ENCODE results near the gene NAPA.

The NAPA gene

GRCh38 chr19:47538812-47539211, 23.9 kb upstream of the NAPA start:
- H3K4me3 Mint-ChIP-seq = no peak overlapping the region
- H3K27ac Mint-ChIP-seq = no peak overlapping the region
- no peak for DNase-seq
- H3K9me3 Mint-ChIP-seq = no peaks in the 10 kb centered on the region
- peaks cover 20% of the 10 kb centered on the region for H3K4me1 Mint-ChIP-seq (ENCODE audit: low read depth)
- H3K27me3 Mint-ChIP-seq = peaks cover 2% of the 10 kb centered on the region
- no peaks in the 10 kb centered on the region for H3K36me3 Mint-ChIP-seq (ENCODE audit: low read depth)

- H3K4me3 Mint-ChIP-seq = no peak overlapping the region
- no peaks in the 10 kb centered on the region for H3K9me3 Mint-ChIP-seq
- no peak for DNase-seq
- H3K4me1 Mint-ChIP-seq (ENCODE audit: low read depth) = peaks cover 20% of the 10 kb centered on the region
- H3K27ac Mint-ChIP-seq = no peak overlapping the region
- H3K36me3 Mint-ChIP-seq (ENCODE audit: low read depth) = no peaks in the 10 kb centered on the region
- H3K27me3 Mint-ChIP-seq = no peaks in the 10 kb centered on the region
Observed at GRCh38 chr19:47537493-47537892, 22.6 kb upstream of the NAPA start.

GRCh38 chr19:47534628-47535027, 19.8 kb upstream of the NAPA start:
- H3K27ac Mint-ChIP-seq = no peak overlapping the region
- DNase-seq = no peak
- peaks cover under 1% of the 10 kb centered on the region for H3K4me1 Mint-ChIP-seq (ENCODE audit: low read depth)
- H3K36me3 Mint-ChIP-seq (ENCODE audit: low read depth) = no peaks in the 10 kb centered on the region
- no peak overlapping the region for H3K4me3 Mint-ChIP-seq
- no peaks in the 10 kb centered on the region for H3K9me3 Mint-ChIP-seq
- no peaks in the 10 kb centered on the region for H3K27me3 Mint-ChIP-seq

GRCh38 chr19:47531640-47532387, 17.0 kb upstream of the NAPA start:
- Mint-ChIP-seq H3K4me3 (no peak overlapping the region), H3K36me3 (ENCODE audit: low read depth) (no peaks in the 10 kb centered on the region), H3K4me1 (ENCODE audit: low read depth) (no peaks in the 10 kb centered on the region), H3K27ac (no peak overlapping the region), H3K27me3 (no peaks in the 10 kb centered on the region), H3K9me3 (no peaks in the 10 kb centered on the region)
- no peak for DNase-seq

GRCh38 chr19:47529018-47529742, 14.3 kb upstream of the NAPA start:
- H3K4me1 Mint-ChIP-seq (ENCODE audit: low read depth) = no peaks in the 10 kb centered on the region

GRCh38 chr19:47526798-47527197, 11.9 kb upstream of the NAPA start:
- H3K4me3 Mint-ChIP-seq = no peak overlapping the region
- peaks cover 5% of the 10 kb centered on the region for H3K4me1 Mint-ChIP-seq (ENCODE audit: low read depth)
- no peaks in the 10 kb centered on the region for H3K9me3 Mint-ChIP-seq
- peaks cover 4% of the 10 kb centered on the region for H3K27me3 Mint-ChIP-seq
- DNase-seq = no peak
- H3K27ac Mint-ChIP-seq = no peak overlapping the region
- no peaks in the 10 kb centered on the region for H3K36me3 Mint-ChIP-seq (ENCODE audit: low read depth)

More at GRCh38 chr19:47529018-47529742, 14.3 kb upstream of the NAPA start:
- DNase-seq = no peak
- Mint-ChIP-seq H3K9me3 (no peaks in the 10 kb centered on the region), H3K4me3 (no peak overlapping the region), H3K27ac (no peak overlapping the region), H3K27me3 (no peaks in the 10 kb centered on the region), H3K36me3 (ENCODE audit: low read depth) (no peaks in the 10 kb centered on the region)

- Mint-ChIP-seq H3K4me3 (no peak overlapping the region), H3K9me3 (no peaks in the 10 kb centered on the region), H3K4me1 (ENCODE audit: low read depth) (peaks cover 24% of the 10 kb centered on the region), H3K36me3 (ENCODE audit: low read depth) (no peaks in the 10 kb centered on the region), H3K27ac (no peak overlapping the region), H3K27me3 (peaks cover 8% of the 10 kb centered on the region)
- DNase-seq = no peak
Observed at GRCh38 chr19:47523473-47523872, 8.6 kb upstream of the NAPA start.

- Mint-ChIP-seq H3K4me1 (ENCODE audit: low read depth) (peaks cover 41% of the 10 kb centered on the region), H3K9me3 (no peaks in the 10 kb centered on the region), H3K27ac (no peak overlapping the region), H3K27me3 (peaks cover 8% of the 10 kb centered on the region), H3K4me3 (no peak overlapping the region), H3K36me3 (ENCODE audit: low read depth) (no peaks in the 10 kb centered on the region)
- no peak for DNase-seq
Observed at GRCh38 chr19:47521473-47522180, 6.8 kb upstream of the NAPA start.

GRCh38 chr19:47520839-47521238, 6.0 kb upstream of the NAPA start:
- no peak for DNase-seq
- Mint-ChIP-seq H3K4me3 (no peak overlapping the region), H3K9me3 (no peaks in the 10 kb centered on the region), H3K27me3 (peaks cover 8% of the 10 kb centered on the region), H3K27ac (no peak overlapping the region), H3K4me1 (ENCODE audit: low read depth) (peaks cover 49% of the 10 kb centered on the region), H3K36me3 (ENCODE audit: low read depth) (no peaks in the 10 kb centered on the region)

- Mint-ChIP-seq H3K4me1 (ENCODE audit: low read depth) (peaks cover 54% of the 10 kb centered on the region), H3K27ac (no peak overlapping the region), H3K36me3 (ENCODE audit: low read depth) (no peaks in the 10 kb centered on the region), H3K9me3 (no peaks in the 10 kb centered on the region), H3K27me3 (peaks cover 8% of the 10 kb centered on the region), H3K4me3 (no peak overlapping the region)
- no peak for DNase-seq
Observed at GRCh38 chr19:47520343-47520806, 5.5 kb upstream of the NAPA start.

- H3K27me3 Mint-ChIP-seq = peaks cover 8% of the 10 kb centered on the region
- H3K36me3 Mint-ChIP-seq (ENCODE audit: low read depth) = peaks cover 10% of the 10 kb centered on the region
- H3K4me1 Mint-ChIP-seq (ENCODE audit: low read depth) = peaks cover 60% of the 10 kb centered on the region
- no peak for DNase-seq
- H3K4me3 Mint-ChIP-seq = no peak overlapping the region
- no peak overlapping the region for H3K27ac Mint-ChIP-seq
- H3K9me3 Mint-ChIP-seq = no peaks in the 10 kb centered on the region
Observed at GRCh38 chr19:47518854-47519253, 4.0 kb upstream of the NAPA start.

GRCh38 chr19:47518139-47518538, 3.3 kb upstream of the NAPA start:
- peak; percentile 72 for DNase-seq
- H3K36me3 Mint-ChIP-seq (ENCODE audit: low read depth) = peaks cover 10% of the 10 kb centered on the region
- peak overlapping the region; percentile 25 for H3K4me3 Mint-ChIP-seq
- H3K27me3 Mint-ChIP-seq = peaks cover 8% of the 10 kb centered on the region
- H3K4me1 Mint-ChIP-seq (ENCODE audit: low read depth) = peaks cover 66% of the 10 kb centered on the region
- no peaks in the 10 kb centered on the region for H3K9me3 Mint-ChIP-seq
- peak overlapping the region; percentile 99 for H3K27ac Mint-ChIP-seq

- peaks cover 26% of the 10 kb centered on the region for H3K36me3 Mint-ChIP-seq (ENCODE audit: low read depth)
Observed at GRCh38 chr19:47514151-47514868, 553 bp downstream of the NAPA start.

GRCh38 chr19:47512948-47513319, 1.9 kb downstream of the NAPA start:
- no peak for DNase-seq
- H3K9me3 Mint-ChIP-seq = no peaks in the 10 kb centered on the region
- H3K27me3 Mint-ChIP-seq = no peaks in the 10 kb centered on the region
- H3K36me3 Mint-ChIP-seq (ENCODE audit: low read depth) = peaks cover 26% of the 10 kb centered on the region
- peak overlapping the region; percentile 99 for H3K27ac Mint-ChIP-seq
- peaks cover 75% of the 10 kb centered on the region for H3K4me1 Mint-ChIP-seq (ENCODE audit: low read depth)
- H3K4me3 Mint-ChIP-seq = peak overlapping the region; percentile 98

More at GRCh38 chr19:47514151-47514868, 553 bp downstream of the NAPA start:
- no peaks in the 10 kb centered on the region for H3K9me3 Mint-ChIP-seq
- H3K4me1 Mint-ChIP-seq (ENCODE audit: low read depth) = peaks cover 84% of the 10 kb centered on the region
- no peaks in the 10 kb centered on the region for H3K27me3 Mint-ChIP-seq
- DNase-seq = no peak
- H3K4me3 Mint-ChIP-seq = peak overlapping the region; percentile 98
- H3K27ac Mint-ChIP-seq = peak overlapping the region; percentile 99

All from activated T-cell treated with anti-CD3 and anti-CD28 coated beads, Interleukin-2, amount 50 U/mL, for 24 hours (primary cell).